Prostate gland (tissue), 2 donors: ENCODE measurements around the gene NPTX1.

Experiments used
- POLR2A ChIP-seq: fragments of 450-650 bp; IDR thresholded peaks from one replicate; pipeline ENCODE4 v1.6.1; 2016; ENCODE audit warnings: antibody characterized with exemption, mild to moderate bottlenecking
- POLR2AphosphoS5 ChIP-seq: sonication (generic); formaldehyde crosslinking; IDR thresholded peaks from one replicate; pipeline ENCODE4 v1.6.1; 2017; ENCODE audit warnings: antibody characterized with exemption
- TF ChIP-seq, protein P1 (sequence below), 4 experiments: fragments of 200-600 bp in 2 of 4; fragments of 450-650 bp in 2 of 4; sonication (generic) in 2 of 4; IDR thresholded peaks; 1 replicate in 3 of 4; 2 replicates in 1 of 4; pipeline ENCODE4 v1.5.1; 2016 to 2019; ENCODE audit warnings: antibody characterized with exemption in 4 of 4, mild to moderate bottlenecking in 2 of 4, moderate library complexity in 2 of 4

DNA sequence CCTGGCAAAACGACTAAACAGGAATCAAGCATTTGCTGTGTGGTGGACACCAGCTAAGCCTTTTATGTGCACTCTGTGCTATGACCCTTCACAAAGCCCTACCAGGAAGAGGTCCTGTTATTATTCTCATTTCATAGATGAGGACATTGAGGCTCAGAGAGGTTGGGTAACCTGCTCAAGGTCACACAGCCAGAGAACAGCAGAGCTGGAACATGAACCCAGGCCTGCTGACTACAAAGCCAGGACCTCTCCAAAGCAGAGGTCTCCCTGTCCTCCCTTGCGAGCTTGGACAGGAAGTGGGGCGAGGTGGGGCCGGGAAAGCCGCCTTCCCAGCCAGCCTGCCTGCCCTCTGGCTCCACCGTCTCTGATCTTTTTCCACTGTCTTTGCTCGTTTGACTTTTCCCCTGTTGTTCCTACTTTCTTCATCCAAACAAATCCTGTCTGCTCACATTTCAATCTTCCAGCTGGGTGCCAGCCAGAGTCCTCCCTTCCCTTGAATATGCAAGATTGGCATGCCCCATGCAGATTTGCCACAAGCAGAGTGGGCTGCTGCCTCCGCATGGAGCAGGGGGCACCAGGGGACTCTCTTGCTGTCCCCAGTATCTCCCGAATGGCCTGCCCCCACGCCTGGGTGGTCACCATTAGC, 44.5 kb upstream of the NPTX1 start:
- TF ChIP-seq, protein P1, sequence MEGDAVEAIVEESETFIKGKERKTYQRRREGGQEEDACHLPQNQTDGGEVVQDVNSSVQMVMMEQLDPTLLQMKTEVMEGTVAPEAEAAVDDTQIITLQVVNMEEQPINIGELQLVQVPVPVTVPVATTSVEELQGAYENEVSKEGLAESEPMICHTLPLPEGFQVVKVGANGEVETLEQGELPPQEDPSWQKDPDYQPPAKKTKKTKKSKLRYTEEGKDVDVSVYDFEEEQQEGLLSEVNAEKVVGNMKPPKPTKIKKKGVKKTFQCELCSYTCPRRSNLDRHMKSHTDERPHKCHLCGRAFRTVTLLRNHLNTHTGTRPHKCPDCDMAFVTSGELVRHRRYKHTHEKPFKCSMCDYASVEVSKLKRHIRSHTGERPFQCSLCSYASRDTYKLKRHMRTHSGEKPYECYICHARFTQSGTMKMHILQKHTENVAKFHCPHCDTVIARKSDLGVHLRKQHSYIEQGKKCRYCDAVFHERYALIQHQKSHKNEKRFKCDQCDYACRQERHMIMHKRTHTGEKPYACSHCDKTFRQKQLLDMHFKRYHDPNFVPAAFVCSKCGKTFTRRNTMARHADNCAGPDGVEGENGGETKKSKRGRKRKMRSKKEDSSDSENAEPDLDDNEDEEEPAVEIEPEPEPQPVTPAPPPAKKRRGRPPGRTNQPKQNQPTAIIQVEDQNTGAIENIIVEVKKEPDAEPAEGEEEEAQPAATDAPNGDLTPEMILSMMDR (IDR thresholded peaks at IDR 0.05) = no peak
- TF ChIP-seq POLR2A = no peak
- TF ChIP-seq POLR2AphosphoS5 = no peak
